Limb (tissue), 2 donors: Measurements from ENCODE around the gene CREB3L4.
"Not testable (repeated sequence)": the region's sequence is repeated elsewhere in the genome, so short reads cannot be mapped to it uniquely, and the experiment has no call there.

Experiments used
- DNase-seq, 2 donors: peaks; one replicate each; pipeline ENCODE4 v3.0.0-alpha.2; 2016; ENCODE audit errors: extremely low spot score in 2 of 2

Gene CREB3L4

DNA sequence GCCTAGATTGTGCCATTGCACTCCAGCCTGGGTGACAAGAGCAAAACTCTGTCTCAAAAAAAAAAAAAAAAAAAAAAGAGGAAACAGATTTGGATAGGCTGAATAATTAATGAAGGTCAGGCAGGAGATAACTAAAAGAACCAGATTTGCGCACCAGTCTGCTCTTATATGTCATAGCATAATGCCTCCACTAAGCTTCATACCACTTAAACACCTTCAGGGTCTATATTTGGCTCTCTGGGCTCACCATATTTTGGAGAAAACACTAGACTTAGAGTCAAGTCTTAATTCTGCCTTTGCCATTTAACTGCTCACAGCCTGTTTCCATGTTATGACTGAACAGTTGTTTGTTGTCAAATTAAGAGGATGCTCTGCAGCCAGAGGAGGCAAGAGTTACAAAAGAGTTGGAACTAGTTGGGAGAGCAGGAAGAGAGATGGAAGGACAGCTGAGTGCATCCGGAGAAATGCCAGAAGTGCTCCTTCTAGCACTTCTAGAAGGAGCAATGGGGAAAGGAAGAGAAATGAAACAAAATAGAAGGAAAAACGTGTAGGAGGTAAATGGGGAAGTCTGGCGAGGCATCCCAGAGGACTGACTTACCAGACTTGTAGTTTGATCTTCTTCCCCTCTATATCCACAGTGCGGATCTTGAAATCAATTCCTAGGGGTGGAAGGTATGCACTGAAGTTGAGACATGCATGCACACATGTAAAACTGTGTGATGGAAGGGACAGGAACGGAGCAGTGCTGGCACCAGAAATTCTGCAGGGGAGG lies 16.6 kb downstream of the CREB3L4 start:
- DNase-seq: no peak

- peak in 1 of 2 donors; percentile 43 for DNase-seq
Measured at GRCh38 chr1:153985341-153985912, 17.7 kb downstream of the CREB3L4 start.

DNA sequence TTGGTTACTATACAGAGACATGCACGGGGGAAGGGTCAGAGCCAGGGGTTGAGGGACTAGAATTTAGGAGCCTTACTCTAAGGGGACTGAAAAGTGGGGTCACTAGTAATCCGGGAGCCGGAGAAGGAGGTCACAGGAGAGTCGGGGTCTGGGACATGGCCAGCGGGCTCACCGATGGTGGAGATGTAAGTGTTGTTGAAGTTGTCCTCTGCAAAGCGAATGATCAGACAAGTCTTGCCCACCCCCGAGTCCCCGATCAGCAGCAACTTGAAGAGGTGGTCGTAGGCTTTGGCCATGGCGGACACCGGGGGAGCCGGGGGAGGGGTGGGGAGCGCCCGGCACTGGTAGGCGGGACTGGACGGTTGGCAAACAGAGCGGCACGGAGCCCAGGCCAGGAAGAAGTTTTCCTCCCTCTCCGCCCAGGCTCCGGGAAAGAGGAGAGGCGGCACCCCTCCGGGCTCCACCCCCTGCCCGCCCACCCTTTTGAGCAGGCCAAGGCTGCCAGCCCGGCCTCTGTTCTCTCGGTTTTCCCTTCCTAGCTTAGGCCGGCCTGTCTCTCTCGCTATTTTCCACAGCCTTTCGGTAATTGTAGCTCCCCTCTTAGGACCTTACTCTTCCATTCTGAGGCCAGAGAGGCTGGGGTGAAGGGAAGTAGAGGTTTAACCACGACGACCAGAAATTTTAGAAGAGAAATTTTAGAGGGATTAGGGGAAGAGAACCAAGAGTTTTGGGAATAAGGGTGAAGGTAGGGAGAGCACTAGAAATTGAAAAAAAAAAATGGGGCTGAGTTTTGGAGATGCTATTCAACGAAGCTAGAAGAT lies 18.4 kb downstream of the CREB3L4 start, which contains the start of gene RAB13:
Gene RAB13 (minus strand): TSS at position 399 of the 821 bp plus-strand sequence. CDS start 103 bp downstream, at position 296.
- DNase-seq: peak; percentile 81 to 90

DNA sequence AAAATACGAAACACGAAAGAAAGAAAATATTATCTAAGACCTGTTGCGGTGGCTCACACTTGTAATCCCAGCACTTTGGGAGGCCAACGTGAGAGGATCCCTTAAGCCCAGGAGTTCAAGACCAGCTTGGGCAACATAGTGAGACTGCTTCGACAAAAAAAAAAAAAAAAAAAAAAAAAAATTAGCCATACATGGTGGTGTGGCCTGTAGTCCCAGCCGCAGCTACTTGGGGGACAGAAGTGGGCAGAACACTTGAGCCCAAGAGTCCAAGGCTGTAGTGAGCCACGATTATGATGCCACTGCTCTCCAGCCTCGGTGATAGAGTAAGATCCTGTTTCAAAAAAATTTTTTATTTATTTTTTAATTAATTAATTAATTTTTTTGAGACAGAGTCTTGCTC lies 19.9 kb downstream of the CREB3L4 start:
- no peak for DNase-seq

- peak; percentile 92 to 100 for DNase-seq
Measured at GRCh38 chr1:153990468-153991150, 22.9 kb downstream of the CREB3L4 start, which contains the start of gene RPS27. Gene RPS27 (plus strand): TSS chr1:153990762. CDS start chr1:153990797, 35 bp downstream.

GRCh38 chr1:153991151-153991630 lies 23.5 kb downstream of the CREB3L4 start:
- no peak for DNase-seq

- no peak for DNase-seq
Measured at GRCh38 chr1:153991806-153992205, 24.1 kb downstream of the CREB3L4 start.

DNA sequence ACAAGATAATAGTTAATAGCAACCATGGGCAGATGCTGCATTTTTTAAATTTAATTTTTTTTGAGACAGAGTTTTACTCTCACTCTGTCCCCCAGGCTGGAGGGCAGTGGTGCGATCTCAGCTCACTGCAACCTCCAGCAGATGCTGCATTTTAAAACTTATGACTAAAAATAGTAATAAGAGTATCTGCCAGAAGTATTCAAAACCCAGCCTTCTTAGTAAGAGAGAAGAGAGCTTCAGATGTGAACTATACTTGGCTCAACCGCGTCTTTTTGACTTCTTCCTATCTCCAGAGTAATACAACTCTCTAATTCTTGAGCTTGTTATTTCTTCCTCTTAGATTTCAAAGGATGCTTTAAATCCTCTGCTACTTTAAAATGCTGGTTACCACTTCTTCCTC lies 27.5 kb downstream of the CREB3L4 start:
- no peak for DNase-seq

DNA sequence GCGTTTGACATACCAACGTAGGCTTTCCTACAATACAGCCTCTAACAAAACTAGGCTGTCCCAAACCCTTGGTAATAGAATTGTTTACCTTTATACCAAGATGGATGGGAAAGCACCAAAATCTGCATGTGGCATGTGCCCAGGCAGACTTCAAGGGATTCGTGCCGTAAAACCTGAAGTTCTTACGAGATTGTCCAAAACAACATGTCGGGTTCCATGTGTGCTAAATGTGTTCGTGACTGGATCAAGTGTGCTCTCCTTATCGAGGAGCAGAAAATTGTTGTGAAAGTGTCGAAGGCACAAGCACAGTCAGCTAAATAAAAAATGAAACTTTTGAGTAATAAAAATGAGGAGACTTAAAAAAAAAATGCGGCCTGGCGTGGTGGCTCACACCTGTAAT lies 27.9 kb downstream of the CREB3L4 start:
- no peak for DNase-seq

- not testable (repeated sequence) for DNase-seq
Measured at GRCh38 chr1:153996882-153997281, 29.2 kb downstream of the CREB3L4 start.

GRCh38 chr1:154000420-154000819 lies 32.7 kb downstream of the CREB3L4 start:
- no peak for DNase-seq

DNA sequence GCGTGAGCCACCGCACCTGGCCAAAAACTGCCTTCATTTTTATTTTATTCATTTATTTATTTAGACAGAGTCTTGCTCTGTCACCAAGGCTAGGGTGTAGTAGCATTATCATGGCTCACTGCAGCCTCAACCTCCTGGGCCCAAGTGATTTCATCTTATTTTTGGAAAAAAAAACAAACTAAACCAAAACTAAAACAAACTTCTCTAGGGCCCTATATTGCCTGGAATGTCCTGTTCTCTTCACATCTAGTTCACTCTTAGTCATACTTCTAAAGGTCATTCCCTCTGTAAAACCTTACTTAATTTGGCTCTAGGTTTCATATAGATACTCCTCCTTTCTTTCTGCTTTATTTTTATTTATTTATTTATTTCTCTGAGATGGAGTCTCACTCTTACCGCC lies 38.4 kb downstream of the CREB3L4 start:
- no peak for DNase-seq

- no peak for DNase-seq
Measured at GRCh38 chr1:154012129-154012528, 44.4 kb downstream of the CREB3L4 start.

DNA sequence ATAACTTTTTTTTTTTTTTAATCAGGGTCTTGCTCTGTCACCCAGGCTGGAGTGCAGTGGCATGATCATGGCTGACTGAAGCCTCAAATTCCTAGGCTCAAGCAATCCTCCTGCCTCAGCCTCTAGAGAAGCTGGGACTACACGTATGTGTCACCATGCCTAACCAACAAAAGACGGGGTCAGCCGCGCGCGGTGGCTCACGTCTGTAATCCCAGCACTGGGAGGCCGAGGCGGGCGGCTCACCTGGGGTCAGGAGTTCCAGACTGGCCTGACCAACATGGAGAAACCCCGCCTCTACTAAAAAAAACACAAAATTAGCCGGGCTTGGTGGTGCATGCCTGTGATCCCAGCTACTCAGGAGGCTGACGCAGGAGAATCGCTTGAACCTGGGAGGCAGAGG lies 44.8 kb downstream of the CREB3L4 start:
- not testable (repeated sequence) for DNase-seq

DNA sequence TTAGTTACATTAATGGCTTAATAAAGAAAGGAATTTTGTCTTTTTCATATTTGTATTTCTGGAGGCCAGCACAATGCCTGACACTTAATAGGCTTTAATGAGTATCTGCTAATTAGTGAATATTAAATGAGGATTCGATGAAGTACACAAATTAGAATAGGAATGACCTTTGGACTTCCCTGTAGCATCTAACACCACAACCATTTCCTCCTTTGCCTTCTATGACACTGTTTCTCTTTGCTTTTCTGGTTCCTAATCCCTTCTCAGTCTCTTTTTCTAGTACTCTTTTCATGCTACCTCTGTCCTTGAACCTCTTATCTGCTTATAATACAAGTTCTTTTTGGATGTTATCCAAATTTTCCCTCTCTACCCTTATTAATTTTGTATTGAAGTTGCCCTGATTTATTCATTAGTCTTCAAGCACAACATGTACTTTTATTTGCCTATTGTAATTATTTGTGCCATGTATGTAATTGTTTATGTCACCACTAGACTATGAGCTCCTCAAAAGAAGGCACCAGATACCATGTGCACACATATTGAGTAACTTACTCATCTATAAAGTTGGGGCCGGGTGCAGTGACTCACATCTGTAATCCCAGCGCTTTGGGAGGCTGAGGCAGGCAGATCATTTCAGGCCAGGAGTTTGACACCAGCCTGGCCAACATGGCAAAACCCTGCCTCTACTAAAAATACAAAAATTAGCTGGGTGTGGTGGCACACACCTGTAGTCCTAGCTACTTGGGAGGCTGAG lies 46.6 kb downstream of the CREB3L4 start:
- DNase-seq: no peak

DNA sequence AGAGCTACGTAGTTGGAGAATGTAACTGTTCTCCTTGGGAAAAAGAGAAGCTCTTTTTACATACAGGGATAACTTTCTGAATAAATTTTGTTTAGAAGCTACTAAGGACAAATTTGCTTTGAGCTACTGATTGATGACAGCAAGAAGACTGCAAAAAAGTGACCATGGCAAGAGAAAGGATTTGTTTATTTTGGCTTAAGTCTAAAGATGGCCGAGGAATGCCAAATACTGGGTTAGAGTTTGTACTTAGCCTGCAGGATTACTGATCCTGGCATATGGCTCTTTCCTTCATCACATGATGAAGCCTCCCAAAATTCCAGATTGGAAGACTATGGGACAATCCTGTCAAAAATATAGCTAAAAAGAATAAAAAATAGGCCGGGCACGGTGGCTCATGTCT lies 51.6 kb downstream of the CREB3L4 start:
- DNase-seq: no peak

GRCh38 chr1:154019940-154020339 lies 52.2 kb downstream of the CREB3L4 start:
- DNase-seq: no peak
